Hematopoietic multipotent progenitor cell (in vitro differentiated cells): Measurements from ENCODE around the gene COMT. TPM values are rescaled to one million over a fixed set of nuclear protein-coding genes. Genes with fewer than 3 reads are reported as not detected.

Source experiments
- DNase-seq, 3 donors: peaks; one replicate each; pipeline ENCODE4 v3.0.0-alpha.2; 2011 to 2015; ENCODE audit warnings: low read depth in 2 of 3, low spot score in 2 of 3
- total RNA-seq: library from RNA; depleted of rRNA; stranded (reverse); fragments of >200 nt; gene quantifications from one replicate; pipeline ENCODE4 v1.2.3, GENCODE V29; 2012

COMT gene
- total RNA-seq, 1 donor, result 416 TPM

DNA sequence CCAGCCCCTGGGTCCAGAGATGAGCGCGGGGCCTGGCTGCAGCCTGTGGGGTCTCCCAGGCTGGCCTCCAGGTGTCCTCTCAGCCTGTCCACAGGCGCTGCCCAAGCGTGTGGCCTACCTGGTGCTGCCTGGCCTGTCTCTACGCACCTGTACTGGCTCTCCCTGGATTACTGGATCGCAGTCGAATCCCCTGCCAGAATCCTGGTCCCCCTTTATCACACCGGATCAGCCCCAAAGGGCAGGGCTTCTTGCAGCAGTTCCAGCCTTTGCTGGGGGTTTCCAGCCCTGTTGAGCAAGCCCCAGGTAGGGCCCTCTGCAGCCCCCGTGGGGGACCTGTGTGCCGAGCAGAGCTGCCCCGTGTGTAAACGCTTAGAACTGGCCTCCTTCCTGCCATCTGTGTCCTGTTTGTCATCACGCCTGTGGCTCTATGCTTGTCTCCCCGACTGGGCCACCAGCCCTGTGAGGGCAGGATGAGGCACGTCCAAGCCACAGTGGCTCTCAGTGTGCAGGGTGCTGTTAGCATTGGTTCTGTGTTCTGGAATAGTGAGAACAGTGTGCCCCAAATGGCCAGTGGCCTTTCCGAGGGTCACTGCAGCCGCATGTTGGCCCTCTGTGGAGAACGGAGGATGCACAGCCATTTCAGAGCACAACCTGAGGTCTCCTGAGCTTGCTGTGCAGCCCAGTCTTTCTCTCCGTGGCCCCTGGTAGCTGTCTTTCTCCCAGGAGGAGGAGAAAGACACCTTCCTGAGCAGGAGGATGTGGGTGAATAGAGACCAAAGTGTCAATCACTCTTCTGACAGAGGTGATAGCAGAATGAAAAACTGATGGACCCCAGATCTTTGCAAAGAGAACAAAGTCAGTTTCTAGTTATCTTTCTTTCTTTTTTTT lies 13.9 kb downstream of the COMT start:
- DNase-seq, result peak in 2 of 3 donors; percentile 89 to 92

DNA sequence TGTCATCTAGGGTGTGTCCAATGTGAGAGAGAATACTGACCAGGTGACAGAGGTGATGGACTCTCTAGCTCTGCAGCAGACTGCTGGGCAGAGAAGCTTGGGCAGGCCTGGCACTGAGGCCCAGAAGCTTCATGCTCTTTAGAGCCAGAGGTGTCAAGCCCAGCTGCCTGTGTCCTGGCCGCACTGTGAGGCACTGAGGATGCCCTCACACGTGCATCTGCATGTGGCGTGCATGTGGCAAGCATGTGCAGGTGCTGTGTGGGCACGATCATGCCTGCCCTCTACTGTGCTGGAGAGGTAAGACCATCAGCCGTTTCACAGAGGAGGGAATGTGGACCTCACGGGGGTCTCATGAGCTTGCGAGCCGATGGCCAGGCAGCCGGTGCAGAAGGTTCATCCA lies 15.9 kb downstream of the COMT start:
- no peak for DNase-seq

DNA sequence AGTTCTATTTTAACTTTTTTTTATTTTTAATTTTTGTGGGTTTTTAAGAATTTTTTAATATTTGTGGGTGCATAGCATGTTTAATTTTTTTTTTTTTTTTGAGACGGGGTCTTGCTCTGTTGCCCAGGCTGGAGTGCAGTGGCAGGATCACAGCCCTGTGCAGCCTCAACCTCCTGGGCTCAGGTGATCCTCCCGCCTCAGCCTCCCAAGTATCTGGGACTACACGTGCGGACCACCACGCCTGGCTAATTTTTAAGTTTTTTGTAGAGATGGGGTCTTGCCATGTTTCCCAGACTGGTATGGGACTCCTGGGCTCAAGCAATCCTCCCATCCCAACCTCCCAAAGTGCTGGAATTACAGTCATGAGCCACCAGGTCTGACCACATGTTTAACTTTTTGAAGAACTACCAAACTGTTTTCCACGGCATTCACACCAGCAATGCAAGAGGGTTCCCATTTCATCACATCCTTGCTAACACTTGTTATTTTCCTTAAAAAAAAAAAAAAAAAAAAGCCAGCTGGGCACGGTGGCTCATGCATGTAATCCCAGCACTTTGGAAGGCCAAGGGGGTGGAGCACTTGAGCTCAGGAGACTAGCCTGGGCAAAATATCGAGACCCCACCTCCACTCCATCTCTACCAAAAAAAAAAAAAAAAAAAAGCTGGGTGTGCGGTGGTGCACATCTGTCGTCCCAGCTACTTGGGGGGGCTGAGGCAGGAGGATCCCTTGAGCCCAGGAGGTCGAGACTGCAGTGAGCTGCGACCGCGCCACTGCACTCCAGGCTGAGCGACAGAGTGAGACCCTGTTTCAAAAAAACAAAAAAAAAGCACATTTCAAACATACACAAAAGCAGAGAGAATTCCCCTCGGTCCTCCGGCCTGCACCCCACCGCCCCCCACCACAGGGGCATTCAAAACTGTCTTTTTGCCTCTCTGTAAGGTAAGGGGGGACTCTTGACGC lies 16.8 kb downstream of the COMT start:
- no peak for DNase-seq

DNA sequence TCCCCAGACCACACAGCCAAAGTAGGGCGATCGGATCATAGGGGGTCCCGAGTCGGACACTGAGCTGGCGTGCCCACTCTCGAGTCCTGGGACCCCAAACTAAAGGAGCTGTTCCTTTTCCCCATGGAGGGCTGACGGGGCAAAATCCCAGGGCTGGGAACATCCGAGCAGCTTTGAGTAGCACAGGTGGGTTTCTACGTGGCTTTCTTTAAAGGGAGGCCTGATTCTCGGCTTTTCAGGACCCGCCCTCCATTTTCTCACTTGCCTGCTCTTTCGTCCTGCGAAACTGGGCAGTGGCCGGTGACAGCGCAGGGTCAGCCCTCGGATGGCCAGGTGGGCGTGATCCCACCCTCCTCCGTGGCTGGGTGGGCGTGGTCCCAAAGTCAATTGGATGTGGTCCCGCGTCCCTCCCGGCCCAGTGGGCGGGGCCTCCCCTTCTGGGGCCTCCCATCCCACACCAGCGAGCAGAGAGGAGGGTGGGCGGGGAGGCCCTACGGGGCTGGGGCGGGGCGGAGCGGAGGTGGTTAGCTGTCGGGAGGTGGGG lies 17.5 kb downstream of the COMT start:
- DNase-seq, result peak in 2 of 3 donors; percentile 55 to 56

GRCh38 chr22:19959587-19960490 lies 18.3 kb downstream of the COMT start:
- no peak for DNase-seq

- DNase-seq, result no peak
These were observed 19.1 kb downstream of the COMT start for GRCh38 chr22:19960491-19961200.

DNA sequence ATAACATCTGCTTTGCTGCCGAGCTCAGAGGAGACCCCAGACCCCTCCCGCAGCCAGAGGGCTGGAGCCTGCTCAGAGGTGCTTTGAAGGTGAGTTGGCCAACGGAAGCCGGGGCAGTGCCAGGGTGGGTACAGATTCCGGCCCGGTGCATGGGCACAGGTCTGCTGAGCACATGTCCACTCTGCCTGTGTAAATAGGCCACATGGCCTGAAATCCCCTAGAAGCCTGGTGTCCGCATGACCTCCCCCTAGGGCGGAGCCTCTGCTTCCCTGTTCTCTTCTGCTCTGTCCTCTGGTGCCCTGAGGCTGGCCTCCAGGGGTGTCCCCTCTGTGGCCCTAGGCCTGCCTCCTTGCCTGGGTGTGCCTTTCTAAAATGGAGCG lies 19.6 kb downstream of the COMT start:
- DNase-seq, result no peak

GRCh38 chr22:19961868-19962245 lies 20.3 kb downstream of the COMT start:
- no peak for DNase-seq

DNA sequence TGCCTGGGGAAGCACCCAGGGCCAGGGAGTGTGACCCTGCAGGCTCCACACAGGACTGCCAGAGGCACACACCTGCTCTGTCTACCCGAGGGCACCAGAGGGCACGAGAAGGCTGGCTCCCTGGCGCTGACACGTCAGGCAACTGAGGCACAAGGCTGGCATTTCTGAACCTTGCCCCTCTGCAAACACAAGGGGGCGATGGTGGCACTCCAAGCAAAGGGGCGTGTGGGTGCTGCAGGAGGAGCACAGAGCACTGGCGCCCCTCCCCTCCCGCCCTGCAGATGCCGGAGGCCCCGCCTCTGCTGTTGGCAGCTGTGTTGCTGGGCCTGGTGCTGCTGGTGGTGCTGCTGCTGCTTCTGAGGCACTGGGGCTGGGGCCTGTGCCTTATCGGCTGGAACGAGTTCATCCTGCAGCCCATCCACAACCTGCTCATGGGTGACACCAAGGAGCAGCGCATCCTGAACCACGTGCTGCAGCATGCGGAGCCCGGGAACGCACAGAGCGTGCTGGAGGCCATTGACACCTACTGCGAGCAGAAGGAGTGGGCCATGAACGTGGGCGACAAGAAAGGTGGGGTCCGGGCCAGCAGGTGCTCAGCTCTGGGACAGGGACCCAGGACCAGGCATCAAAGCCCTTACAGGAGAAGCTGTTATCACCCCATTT lies 20.8 kb downstream of the COMT start:
- DNase-seq, result peak in 2 of 3 donors; percentile 55 to 60

DNA sequence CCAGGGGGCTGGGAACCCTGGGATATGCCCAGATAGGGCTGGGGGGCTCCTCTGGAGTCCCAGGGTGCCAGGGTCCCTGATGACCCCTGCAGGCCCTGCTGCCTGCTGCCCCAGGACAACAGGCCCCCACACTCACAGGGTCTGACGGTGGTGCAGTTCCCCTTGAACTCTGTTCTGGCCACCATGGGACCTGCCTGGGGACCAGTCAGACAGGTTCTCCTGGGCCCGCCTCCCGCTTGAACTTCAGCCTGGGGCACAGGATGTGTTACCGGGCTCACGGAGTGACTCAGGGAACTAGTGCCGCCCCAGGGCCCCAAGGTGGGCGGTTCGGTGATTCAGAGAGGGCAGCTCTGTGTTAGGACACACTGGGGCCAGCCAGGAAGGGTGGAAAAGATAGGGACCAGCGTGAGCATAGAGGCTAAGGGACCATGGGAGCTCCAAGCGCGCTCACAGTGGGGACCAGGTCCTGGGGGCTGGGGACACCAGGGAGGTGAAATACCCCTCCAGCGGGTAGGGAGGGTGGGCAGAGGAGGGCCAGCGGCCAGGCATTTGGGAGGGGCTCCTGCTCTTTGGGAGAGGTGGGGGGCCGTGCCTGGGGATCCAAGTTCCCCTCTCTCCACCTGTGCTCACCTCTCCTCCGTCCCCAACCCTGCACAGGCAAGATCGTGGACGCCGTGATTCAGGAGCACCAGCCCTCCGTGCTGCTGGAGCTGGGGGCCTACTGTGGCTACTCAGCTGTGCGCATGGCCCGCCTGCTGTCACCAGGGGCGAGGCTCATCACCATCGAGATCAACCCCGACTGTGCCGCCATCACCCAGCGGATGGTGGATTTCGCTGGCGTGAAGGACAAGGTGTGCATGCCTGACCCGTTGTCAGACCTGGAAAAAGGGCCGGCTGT lies 21.6 kb downstream of the COMT start:
- no peak for DNase-seq

- no peak for DNase-seq
These were observed 22.5 kb downstream of the COMT start for GRCh38 chr22:19963863-19964642.

DNA sequence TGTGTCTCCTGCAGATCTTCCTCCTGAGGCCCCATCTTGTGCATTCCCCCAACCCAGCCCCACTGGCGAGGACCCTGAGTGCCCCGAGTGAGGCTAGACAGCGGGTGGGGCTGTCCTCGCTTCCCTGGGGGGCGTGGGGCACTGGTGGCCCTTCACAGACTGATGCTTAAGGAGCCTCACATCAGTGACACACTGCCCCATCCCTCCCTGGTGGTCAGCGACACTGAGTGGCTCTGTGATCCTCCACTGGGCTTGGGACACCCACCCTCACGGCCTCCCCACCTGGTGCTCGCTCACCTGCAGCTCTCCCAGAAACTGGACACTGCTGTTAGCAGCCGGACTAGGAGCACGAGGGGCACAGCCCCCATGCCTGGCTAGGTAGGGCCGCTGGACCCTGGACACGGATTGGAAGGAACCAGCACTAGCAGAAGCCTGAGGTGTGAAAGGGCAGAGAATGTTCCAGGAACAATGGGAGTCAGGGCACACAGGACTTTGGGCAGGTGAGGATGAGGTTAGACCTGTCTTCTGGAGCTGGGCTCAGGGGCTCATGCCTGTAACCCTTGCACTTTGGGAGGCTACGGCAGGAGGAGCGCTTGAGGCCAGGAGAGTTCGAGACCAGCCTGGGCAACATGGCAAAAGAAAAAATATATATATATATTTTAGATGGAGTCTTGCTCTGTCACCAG lies 23.3 kb downstream of the COMT start:
- no peak for DNase-seq

DNA sequence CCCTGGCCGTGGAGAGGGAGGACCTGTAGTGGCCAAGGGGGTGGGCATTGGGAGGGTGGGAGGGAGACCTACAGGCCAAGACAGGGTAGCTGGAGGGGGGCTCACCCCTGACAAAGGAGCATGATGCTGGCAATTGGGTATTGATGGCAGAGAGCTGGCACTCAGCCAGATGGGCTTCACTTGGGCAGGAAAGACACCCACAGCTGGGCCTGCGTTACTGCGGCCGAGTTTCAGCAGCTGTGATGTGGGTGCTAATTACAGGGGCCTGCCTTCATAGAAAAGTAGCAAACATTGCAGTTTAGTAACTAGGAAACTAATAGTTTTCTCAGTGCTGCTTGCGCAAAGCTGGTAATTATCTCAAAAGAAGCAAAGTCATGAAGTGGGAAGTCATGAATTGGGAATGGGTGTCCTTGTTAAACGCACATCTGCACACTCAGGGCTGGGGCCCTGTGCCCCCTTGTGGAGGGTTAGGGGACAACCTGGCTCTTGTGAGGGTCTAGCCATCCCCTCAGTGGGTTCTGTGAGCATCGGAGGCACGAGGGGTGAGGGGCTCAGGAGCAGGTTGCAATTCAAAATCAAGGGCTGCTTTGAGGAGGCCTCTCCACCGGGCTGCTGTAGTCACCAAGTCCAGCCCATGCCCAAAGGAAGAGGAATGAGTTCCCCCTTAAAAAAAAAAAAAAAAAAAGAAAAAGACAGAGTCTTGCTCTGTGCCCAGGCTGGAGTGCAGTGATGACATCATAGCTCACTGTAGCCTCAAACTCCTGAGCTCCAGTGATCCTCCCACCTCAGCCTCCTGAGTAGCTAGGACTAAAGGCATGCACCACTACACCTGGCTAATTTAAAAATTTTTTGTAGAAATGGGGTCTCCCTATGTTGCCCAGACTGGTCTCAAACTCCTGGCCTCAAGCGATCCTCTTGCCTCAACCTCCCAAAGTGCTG lies 24.5 kb downstream of the COMT start:
- peak in 1 of 3 donors; percentile 59 for DNase-seq

DNA sequence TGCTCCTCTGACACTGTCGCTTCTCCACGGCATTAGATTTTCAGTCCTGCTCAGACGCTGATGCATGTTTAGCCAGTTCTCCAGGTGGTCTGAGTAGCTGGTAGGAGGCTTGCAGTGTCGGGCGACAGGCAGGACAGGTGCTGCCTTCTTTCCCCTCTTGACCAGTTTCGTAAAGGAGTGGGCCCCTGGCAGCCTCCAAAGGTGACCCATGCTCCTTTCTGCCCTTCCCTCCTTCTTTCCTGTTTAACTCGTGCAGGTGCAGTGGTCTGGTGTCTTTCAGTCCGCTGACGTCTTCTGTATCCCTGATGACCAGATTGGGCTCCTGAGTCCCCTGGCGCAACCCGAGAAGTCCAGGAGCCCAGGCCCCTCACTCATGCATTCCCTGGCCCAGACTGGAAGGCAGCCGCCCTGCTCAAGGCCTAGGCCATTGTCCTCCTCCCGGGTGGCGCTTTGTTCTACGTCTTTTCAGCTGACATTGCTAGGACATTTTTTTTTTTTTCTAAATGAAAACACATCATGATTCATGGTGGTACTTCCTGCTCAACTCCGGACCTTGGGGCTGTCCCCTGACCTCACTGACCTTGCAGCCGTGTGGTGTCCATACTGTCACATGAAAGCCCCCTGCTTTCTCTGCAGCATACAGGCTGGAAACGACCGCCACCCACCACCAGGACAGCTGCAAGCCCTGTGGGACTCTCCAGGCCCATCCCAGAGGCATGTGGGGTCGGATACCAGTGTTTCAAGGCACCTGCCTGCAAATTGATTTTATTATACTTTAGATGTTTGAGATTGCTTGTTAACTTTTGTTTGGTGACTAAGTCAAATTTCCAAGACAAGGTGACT lies 25.6 kb downstream of the COMT start:
- no peak for DNase-seq
